Thymus (tissue), 11 donors: ENCODE data around the gene NHP2. TPM values are rescaled to one million over a fixed set of nuclear protein-coding genes. Genes with fewer than 3 reads are reported as not detected.

Source experiments
- DNase-seq, 9 donors: peaks; one replicate each; pipeline ENCODE4 v3.0.0-alpha.2; 2013; ENCODE audit warnings: low spot score in 9 of 9, low read depth in 6 of 9, missing footprints in 1 of 9
- H3K27ac ChIP-seq, 2 donors: one replicate each; pipeline ENCODE4 v1.5.1; 2013; ENCODE audit warnings: control low read depth in 1 of 2, low read depth in 1 of 2, low read length in 1 of 2, mild to moderate bottlenecking in 1 of 2, moderate library complexity in 1 of 2
- H3K27me3 ChIP-seq, 2 donors: one replicate each; pipeline ENCODE4 v1.5.1; 2013; ENCODE audit warnings: low read length in 1 of 2; ENCODE audit not compliant: control insufficient read depth in 2 of 2, insufficient read depth in 1 of 2
- H3K36me3 ChIP-seq, 2 donors: one replicate each; pipeline ENCODE4 v1.5.1; 2013; ENCODE audit warnings: low read length in 1 of 2, mild to moderate bottlenecking in 1 of 2, moderate library complexity in 1 of 2; ENCODE audit not compliant: control insufficient read depth in 2 of 2, insufficient read depth in 2 of 2
- H3K4me1 ChIP-seq, 2 donors: one replicate each; pipeline ENCODE4 v1.5.1; 2013; ENCODE audit warnings: low read length in 2 of 2; ENCODE audit not compliant: control insufficient read depth in 2 of 2, insufficient read depth in 2 of 2
- H3K4me3 ChIP-seq, 2 donors: one replicate each; pipeline ENCODE4 v1.5.1; 2013; ENCODE audit warnings: low read length in 2 of 2, control low read depth in 1 of 2, mild to moderate bottlenecking in 1 of 2
- H3K9me3 ChIP-seq, 2 donors: one replicate each; pipeline ENCODE4 v1.5.1; 2013; ENCODE audit warnings: low read length in 1 of 2, mild to moderate bottlenecking in 1 of 2; ENCODE audit not compliant: control insufficient read depth in 2 of 2, insufficient read depth in 1 of 2
- WGBS: extraction: QIAGEN DNeasy Blood & Tissue Kit; methylation state at CpG from one replicate; pipeline ENCODE4 v1.1.7; 2013; 5-methylcytosine and 5-hydroxymethylcytosine counted together
- polyA plus RNA-seq: library from polyadenylated mRNA; stranded (reverse); fragments of 200-250 nt; gene quantifications from one replicate; pipeline ENCODE4 v1.2.3, GENCODE V29; 2013
- total RNA-seq: library from RNA; stranded (reverse); fragments of 120-200 nt; gene quantifications from one replicate; pipeline ENCODE4 v1.2.4, GENCODE V29; 2013
- donor health status: healthy.

NHP2 gene
- total and polyA plus RNA-seq, 2 donors, result 107 to 131 TPM

- Histone ChIP-seq H3K4me1 (peaks cover 6 to 7% of the 10 kb centered on the region in 2 donors), H3K9me3 (peaks cover 0 to 4% of the 10 kb centered on the region in 2 donors), H3K36me3 (no peaks in the 10 kb centered on the region), H3K4me3 (no peak overlapping the region), H3K27me3 (peaks cover 15 to 36% of the 10 kb centered on the region in 2 donors), H3K27ac (no peak overlapping the region)
- no peak for DNase-seq
Observed at GRCh38 chr5:178108966-178109365, 44.7 kb downstream of the NHP2 start.

DNA sequence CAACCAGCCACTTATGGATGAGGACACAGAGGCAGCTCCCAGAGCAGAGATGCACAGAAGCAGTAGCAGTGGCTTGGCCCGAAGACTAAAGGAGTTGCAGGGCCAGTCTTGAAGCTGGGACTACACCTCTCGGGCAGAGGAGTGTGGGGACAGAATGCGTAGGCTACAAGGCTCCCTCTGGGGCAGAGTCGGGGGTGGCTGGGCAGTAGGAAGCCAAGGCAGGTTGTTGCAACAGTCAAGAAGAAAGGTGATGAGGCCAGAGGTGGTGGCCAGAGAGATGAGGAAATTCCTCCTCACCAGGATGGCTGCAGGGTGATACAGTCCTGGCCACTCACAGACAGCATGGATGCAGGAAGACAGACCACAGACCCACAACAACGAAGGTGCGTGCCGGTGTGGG lies 45.2 kb downstream of the NHP2 start:
- WGBS, result 90% methylated on average over 7 of the region's 7 CpGs
- Histone ChIP-seq H3K27ac (no peak overlapping the region), H3K4me3 (no peak overlapping the region), H3K27me3 (peaks cover 10 to 31% of the 10 kb centered on the region in 2 donors), H3K36me3 (no peaks in the 10 kb centered on the region), H3K4me1 (peaks cover 3% of the 10 kb centered on the region in 2 donors), H3K9me3 (peaks cover 0 to 4% of the 10 kb centered on the region in 2 donors)
- no peak for DNase-seq

- WGBS, result 96% methylated on average over 5 of the region's 5 CpGs
- peaks cover under 1 to 2% of the 10 kb centered on the region in 2 donors for H3K4me1 ChIP-seq
- H3K4me3 ChIP-seq, result no peak overlapping the region
- H3K27me3 ChIP-seq, result peaks cover 4 to 28% of the 10 kb centered on the region in 2 donors
- no peaks in the 10 kb centered on the region for H3K36me3 ChIP-seq
- no peak for DNase-seq
- H3K9me3 ChIP-seq, result peaks cover 0 to 4% of the 10 kb centered on the region in 2 donors
- H3K27ac ChIP-seq, result no peak overlapping the region
Observed at GRCh38 chr5:178107756-178108310, 45.9 kb downstream of the NHP2 start.

DNA sequence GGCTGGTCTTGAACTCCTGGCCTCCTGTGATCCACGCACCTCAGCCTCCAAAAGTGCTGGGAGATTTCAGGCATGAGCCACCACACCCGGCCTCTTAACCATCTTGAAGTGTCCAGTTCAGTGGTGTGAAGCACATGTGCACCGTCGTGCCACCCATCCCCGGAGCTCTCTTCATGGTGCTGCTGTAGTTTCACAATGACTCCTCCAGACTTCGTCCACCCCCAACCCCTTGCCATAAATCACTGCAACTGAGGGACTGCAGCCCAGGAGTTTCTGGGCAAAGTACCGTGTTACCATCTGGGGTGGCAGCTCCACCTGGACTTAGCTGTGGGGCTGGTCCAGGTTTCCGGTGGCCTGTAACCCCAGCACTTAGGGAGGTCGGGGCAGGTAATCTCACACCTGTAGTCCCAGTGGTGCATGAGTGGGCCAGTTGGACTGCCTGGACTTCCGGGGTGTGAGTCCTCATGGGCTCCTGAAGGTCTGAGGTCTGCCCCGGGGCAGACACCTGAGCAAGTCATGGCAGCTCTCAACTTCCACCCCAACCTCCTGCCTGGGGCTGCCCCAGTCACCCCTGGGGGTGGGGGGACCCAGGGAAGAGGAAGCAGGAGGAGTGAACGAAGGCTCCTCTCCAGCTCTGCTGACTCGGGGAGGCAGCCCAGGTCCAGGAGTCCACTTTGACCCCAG lies 47.0 kb downstream of the NHP2 start:
- H3K36me3 ChIP-seq, result no peaks in the 10 kb centered on the region
- H3K27me3 ChIP-seq, result peaks cover 0 to 16% of the 10 kb centered on the region in 2 donors
- WGBS, result 85% methylated on average over 13 of the region's 13 CpGs
- H3K4me1 ChIP-seq, result peaks cover 0 to 2% of the 10 kb centered on the region in 2 donors
- H3K4me3 ChIP-seq, result no peak overlapping the region
- H3K9me3 ChIP-seq, result no peaks in the 10 kb centered on the region
- no peak for DNase-seq
- no peak overlapping the region for H3K27ac ChIP-seq

GRCh38 chr5:178106086-178106485 lies 47.6 kb downstream of the NHP2 start:
- Histone ChIP-seq H3K9me3 (no peaks in the 10 kb centered on the region), H3K4me1 (peaks cover 0 to 2% of the 10 kb centered on the region in 2 donors), H3K4me3 (no peak overlapping the region), H3K27ac (no peak overlapping the region), H3K36me3 (no peaks in the 10 kb centered on the region), H3K27me3 (peaks cover 0 to 11% of the 10 kb centered on the region in 2 donors)
- no peak for DNase-seq
- 74% methylated on average over 4 of the region's 4 CpGs for WGBS

DNA sequence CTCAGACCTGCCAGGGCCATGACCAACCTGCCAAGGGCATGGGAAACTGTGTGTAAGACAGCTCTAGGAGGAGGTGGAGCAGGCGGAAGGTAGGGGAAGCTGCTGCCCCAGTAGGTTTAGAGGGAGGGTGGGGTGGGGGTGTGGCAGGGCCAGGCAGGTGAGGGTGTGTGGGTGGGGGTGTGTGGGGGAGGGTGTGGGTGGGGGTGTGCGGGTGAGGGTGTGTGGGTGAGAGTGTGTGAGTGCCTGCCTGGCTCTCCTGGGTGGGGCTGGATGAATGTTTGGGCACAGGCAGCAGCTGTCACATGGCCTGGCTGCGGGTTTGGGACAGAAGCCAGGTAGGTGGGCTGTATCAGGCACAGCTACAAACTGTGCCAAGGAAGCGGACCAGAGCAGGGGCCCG lies 49.2 kb downstream of the NHP2 start:
- Histone ChIP-seq H3K4me1 (peaks cover 0 to 2% of the 10 kb centered on the region in 2 donors), H3K4me3 (no peak overlapping the region), H3K36me3 (no peaks in the 10 kb centered on the region), H3K9me3 (no peaks in the 10 kb centered on the region), H3K27ac (no peak overlapping the region), H3K27me3 (no peaks in the 10 kb centered on the region)
- no peak for DNase-seq
- 18% methylated on average over 5 of the region's 5 CpGs for WGBS

GRCh38 chr5:178103612-178104011 lies 50.1 kb downstream of the NHP2 start:
- H3K4me1 ChIP-seq, result peaks cover 0 to 2% of the 10 kb centered on the region in 2 donors
- DNase-seq, result no peak
- 96% methylated on average over 12 of the region's 12 CpGs for WGBS
- H3K9me3 ChIP-seq, result no peaks in the 10 kb centered on the region
- H3K27ac ChIP-seq, result no peak overlapping the region
- no peaks in the 10 kb centered on the region for H3K27me3 ChIP-seq
- H3K36me3 ChIP-seq, result no peaks in the 10 kb centered on the region
- no peak overlapping the region for H3K4me3 ChIP-seq

Other genes with a start within 250 kb of the NHP2 start
- gene PROP1, start 157.6 kb downstream of the NHP2 start, total RNA-seq, result not detected
- gene PROP1, start 157.6 kb downstream of the NHP2 start, polyA plus RNA-seq, result not detected
- gene N4BP3, start 40.4 kb downstream of the NHP2 start, total RNA-seq, result 1.9 TPM
- gene N4BP3, start 40.4 kb downstream of the NHP2 start, polyA plus RNA-seq, result 2.3 TPM
- gene RMND5B, start 22.9 kb downstream of the NHP2 start, total RNA-seq, result 24.7 TPM
- gene RMND5B, start 22.9 kb downstream of the NHP2 start, polyA plus RNA-seq, result 36.1 TPM
- under 0.01 TPM for gene GMCL2, start 33.5 kb upstream of the NHP2 start, total RNA-seq
- gene GMCL2, start 33.5 kb upstream of the NHP2 start, polyA plus RNA-seq, result under 0.01 TPM
- gene HNRNPAB, start 50.6 kb upstream of the NHP2 start, total RNA-seq, result 86.1 TPM
- gene HNRNPAB, start 50.6 kb upstream of the NHP2 start, polyA plus RNA-seq, result 146 TPM
- 33.5 TPM for gene PHYKPL, start 78.9 kb upstream of the NHP2 start, total RNA-seq
- gene PHYKPL, start 78.9 kb upstream of the NHP2 start, polyA plus RNA-seq, result 116 TPM